Measurements from ENCODE around the gene PCDHA1.

DNA sequence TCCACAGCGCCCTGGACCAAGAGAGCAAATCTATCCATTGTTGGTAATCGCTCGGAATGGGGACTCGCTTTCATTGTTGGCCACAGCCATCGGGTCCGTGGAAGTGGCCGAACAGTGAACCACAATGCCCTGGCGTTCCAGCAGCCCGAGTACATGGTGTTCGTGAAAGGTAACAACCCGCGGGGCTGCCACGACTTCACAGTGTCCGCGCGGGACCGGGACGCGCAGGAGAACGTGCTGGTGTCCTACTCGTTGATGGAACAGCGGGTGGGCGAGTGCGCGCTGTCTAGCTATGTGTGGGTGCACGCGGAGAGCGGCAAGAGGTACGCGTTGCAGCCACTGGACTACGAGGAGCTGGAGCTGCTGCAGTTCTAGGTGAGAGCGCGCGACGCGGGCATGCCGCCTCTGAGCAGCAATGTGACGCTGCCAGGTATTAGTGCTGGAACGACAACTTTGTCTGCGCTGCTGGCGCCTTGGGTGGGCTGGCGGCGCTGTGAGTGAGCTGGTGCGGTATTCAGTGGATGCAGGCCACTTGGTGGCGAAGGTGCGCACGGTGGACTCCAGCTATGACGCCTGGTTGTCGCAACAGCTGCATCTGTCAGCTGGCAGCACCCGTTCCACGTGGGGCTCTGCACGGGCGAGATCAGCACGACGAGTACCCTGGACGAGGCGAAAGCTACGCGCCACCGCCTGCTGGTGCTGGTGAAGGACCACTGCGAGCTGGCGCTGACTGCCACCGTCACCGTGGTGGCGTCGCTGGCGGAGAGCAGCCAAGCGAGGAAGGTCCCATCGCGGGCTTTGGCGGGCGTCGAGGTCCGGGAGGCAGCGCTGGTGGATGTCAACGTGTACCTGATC, 76.7 kb downstream of the PCDHA1 start:
- TF ChIP-seq, protein P1, sequence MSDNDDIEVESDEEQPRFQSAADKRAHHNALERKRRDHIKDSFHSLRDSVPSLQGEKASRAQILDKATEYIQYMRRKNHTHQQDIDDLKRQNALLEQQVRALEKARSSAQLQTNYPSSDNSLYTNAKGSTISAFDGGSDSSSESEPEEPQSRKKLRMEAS (CRISPR knock-in tag; IDR thresholded peaks at IDR 0.05): no peak
- TF ChIP-seq, protein P2, sequence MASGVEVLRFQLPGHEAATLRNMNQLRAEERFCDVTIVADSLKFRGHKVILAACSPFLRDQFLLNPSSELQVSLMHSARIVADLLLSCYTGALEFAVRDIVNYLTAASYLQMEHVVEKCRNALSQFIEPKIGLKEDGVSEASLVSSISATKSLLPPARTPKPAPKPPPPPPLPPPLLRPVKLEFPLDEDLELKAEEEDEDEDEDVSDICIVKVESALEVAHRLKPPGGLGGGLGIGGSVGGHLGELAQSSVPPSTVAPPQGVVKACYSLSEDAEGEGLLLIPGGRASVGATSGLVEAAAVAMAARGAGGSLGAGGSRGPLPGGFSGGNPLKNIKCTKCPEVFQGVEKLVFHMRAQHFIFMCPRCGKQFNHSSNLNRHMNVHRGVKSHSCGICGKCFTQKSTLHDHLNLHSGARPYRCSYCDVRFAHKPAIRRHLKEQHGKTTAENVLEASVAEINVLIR (CRISPR knock-in tag; IDR thresholded peaks at IDR 0.05): no peak
- TF ChIP-seq HNRNPH1 (optimal IDR thresholded peaks at IDR 0.05; ENCODE audit: low read depth, low read length): no peak
- no peak for TF ChIP-seq BHLHE40 (IDR thresholded peaks at IDR 0.05; ENCODE audit: low read length)
- TF ChIP-seq ZNF274 (IDR thresholded peaks at IDR 0.05; ENCODE audit: borderline replicate concordance, low read depth, low read length): no peak
- TF ChIP-seq, protein P3, sequence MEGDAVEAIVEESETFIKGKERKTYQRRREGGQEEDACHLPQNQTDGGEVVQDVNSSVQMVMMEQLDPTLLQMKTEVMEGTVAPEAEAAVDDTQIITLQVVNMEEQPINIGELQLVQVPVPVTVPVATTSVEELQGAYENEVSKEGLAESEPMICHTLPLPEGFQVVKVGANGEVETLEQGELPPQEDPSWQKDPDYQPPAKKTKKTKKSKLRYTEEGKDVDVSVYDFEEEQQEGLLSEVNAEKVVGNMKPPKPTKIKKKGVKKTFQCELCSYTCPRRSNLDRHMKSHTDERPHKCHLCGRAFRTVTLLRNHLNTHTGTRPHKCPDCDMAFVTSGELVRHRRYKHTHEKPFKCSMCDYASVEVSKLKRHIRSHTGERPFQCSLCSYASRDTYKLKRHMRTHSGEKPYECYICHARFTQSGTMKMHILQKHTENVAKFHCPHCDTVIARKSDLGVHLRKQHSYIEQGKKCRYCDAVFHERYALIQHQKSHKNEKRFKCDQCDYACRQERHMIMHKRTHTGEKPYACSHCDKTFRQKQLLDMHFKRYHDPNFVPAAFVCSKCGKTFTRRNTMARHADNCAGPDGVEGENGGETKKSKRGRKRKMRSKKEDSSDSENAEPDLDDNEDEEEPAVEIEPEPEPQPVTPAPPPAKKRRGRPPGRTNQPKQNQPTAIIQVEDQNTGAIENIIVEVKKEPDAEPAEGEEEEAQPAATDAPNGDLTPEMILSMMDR (IDR thresholded peaks at IDR 0.05 in 2 of 3, conservative IDR thresholded peaks at IDR 0.05 in 1 of 3; ENCODE audit: insufficient read depth in 2 of 3, low read depth in 1 of 3, low read length in 3 of 3): no peak
- TF ChIP-seq GABPA (tag; conservative IDR thresholded peaks at IDR 0.05; ENCODE audit: low read depth): no peak
- TF ChIP-seq POLR2A (conservative IDR thresholded peaks at IDR 0.05): no peak
- TF ChIP-seq TOE1 (IDR thresholded peaks at IDR 0.05; ENCODE audit: borderline replicate concordance): no peak
- TF ChIP-seq TOE1 (CRISPR knock-in tag; IDR thresholded peaks at IDR 0.05; ENCODE audit: borderline replicate concordance, low read depth): no peak

All from K562 (cell line).